Right atrium auricular region (tissue), 2 donors: ENCODE measurements around the gene TRERF1. TPM values are rescaled to one million over a fixed set of nuclear protein-coding genes. Genes with fewer than 3 reads are reported as not detected.

Source experiments
- DNase-seq: peaks from one replicate; pipeline ENCODE4 v3.0.0-alpha.2; 2019; ENCODE audit warnings: low spot score
- H3K27ac ChIP-seq, 2 donors: fragments of 200-600 bp; sonication (generic); 1 replicate in 1 of 2; 2 replicates in 1 of 2; pipeline ENCODE4 v1.5.1; 2016 to 2019
- H3K27me3 ChIP-seq, 2 donors: fragments of 200-600 bp; sonication (generic); one replicate each; pipeline versions ENCODE4 v1.5.1 to v1.6.0; 2017 to 2019
- H3K36me3 ChIP-seq: fragments of 200-600 bp; sonication (generic); one replicate; pipeline ENCODE4 v1.5.1; 2016
- H3K4me1 ChIP-seq, 2 donors: fragments of 200-600 bp; sonication (generic); one replicate each; pipeline versions ENCODE4 v1.5.1 to v1.6.0; 2017 to 2019
- H3K4me3 ChIP-seq, 2 donors: fragments of 200-600 bp; sonication (generic); 1 replicate in 1 of 2; 2 replicates in 1 of 2; pipeline ENCODE4 v1.5.1; 2017 to 2019; ENCODE audit warnings: mild to moderate bottlenecking in 1 of 2, moderate library complexity in 1 of 2
- H3K9me3 ChIP-seq, 2 donors: fragments of 200-600 bp; sonication (generic); one replicate each; pipeline ENCODE4 v1.5.1; 2019
- CTCF ChIP-seq, 2 donors: fragments of 200-600 bp; sonication (generic); IDR thresholded peaks; one replicate each; pipeline ENCODE4 v1.5.1; 2019; ENCODE audit warnings: antibody characterized with exemption in 2 of 2
- total RNA-seq, 2 donors: library from RNA; depleted of rRNA; stranded (reverse); fragments of >200 nt; gene quantifications; one replicate each; pipeline ENCODE4 v1.1.0, GENCODE V29; 2016

TRERF1 gene
- total RNA-seq, 2 donors from 2014 or later: 1.9 to 2.5 TPM

- Histone ChIP-seq H3K9me3 (no peaks in the 10 kb centered on the region), H3K4me3 (no peak overlapping the region), H3K4me1 (peaks cover 0 to 7% of the 10 kb centered on the region in 2 donors), H3K36me3 (no peaks in the 10 kb centered on the region), H3K27me3 (no peaks in the 10 kb centered on the region), H3K27ac (no peak overlapping the region)
- no peak for DNase-seq
- no peak for TF ChIP-seq CTCF (IDR thresholded peaks at IDR 0.05)
These were observed 263.3 kb downstream of the TRERF1 start for GRCh38 chr6:42188406-42188805.

GRCh38 chr6:42185597-42185996 is 266.1 kb downstream of the TRERF1 start:
- Histone ChIP-seq H3K27me3 (no peaks in the 10 kb centered on the region), H3K36me3 (no peaks in the 10 kb centered on the region), H3K4me3 (no peak overlapping the region), H3K4me1 (peaks cover 0 to 3% of the 10 kb centered on the region in 2 donors), H3K9me3 (no peaks in the 10 kb centered on the region), H3K27ac (no peak overlapping the region)
- TF ChIP-seq CTCF (IDR thresholded peaks at IDR 0.05): no peak
- no peak for DNase-seq

GRCh38 chr6:42184475-42184874 is 267.3 kb downstream of the TRERF1 start:
- H3K4me3 ChIP-seq: no peak overlapping the region
- DNase-seq: no peak
- H3K36me3 ChIP-seq: no peaks in the 10 kb centered on the region
- H3K9me3 ChIP-seq: no peaks in the 10 kb centered on the region
- no peaks in the 10 kb centered on the region for H3K27me3 ChIP-seq
- H3K4me1 ChIP-seq: no peaks in the 10 kb centered on the region
- TF ChIP-seq CTCF (IDR thresholded peaks at IDR 0.05): no peak
- no peak overlapping the region for H3K27ac ChIP-seq

GRCh38 chr6:42182101-42182500 is 269.6 kb downstream of the TRERF1 start:
- Histone ChIP-seq H3K4me3 (no peak overlapping the region), H3K27ac (no peak overlapping the region), H3K27me3 (no peaks in the 10 kb centered on the region), H3K9me3 (no peaks in the 10 kb centered on the region), H3K36me3 (no peaks in the 10 kb centered on the region), H3K4me1 (no peaks in the 10 kb centered on the region)
- DNase-seq: no peak
- TF ChIP-seq CTCF (IDR thresholded peaks at IDR 0.05): no peak

GRCh38 chr6:42179945-42180313 is 271.8 kb downstream of the TRERF1 start:
- TF ChIP-seq CTCF (IDR thresholded peaks at IDR 0.05): no peak

GRCh38 chr6:42179261-42179944 is 272.3 kb downstream of the TRERF1 start:
- Histone ChIP-seq H3K9me3 (no peaks in the 10 kb centered on the region), H3K36me3 (no peaks in the 10 kb centered on the region), H3K4me3 (no peak overlapping the region), H3K4me1 (no peaks in the 10 kb centered on the region), H3K27ac (no peak overlapping the region), H3K27me3 (no peaks in the 10 kb centered on the region)
- no peak for DNase-seq
- TF ChIP-seq CTCF (IDR thresholded peaks at IDR 0.05): no peak

More at GRCh38 chr6:42179945-42180313, 271.8 kb downstream of the TRERF1 start:
- Histone ChIP-seq H3K36me3 (no peaks in the 10 kb centered on the region), H3K27ac (no peak overlapping the region), H3K27me3 (no peaks in the 10 kb centered on the region), H3K4me3 (no peak overlapping the region), H3K9me3 (no peaks in the 10 kb centered on the region), H3K4me1 (no peaks in the 10 kb centered on the region)
- DNase-seq: no peak
